ENCODE results near the gene UGT1A8.

DNA sequence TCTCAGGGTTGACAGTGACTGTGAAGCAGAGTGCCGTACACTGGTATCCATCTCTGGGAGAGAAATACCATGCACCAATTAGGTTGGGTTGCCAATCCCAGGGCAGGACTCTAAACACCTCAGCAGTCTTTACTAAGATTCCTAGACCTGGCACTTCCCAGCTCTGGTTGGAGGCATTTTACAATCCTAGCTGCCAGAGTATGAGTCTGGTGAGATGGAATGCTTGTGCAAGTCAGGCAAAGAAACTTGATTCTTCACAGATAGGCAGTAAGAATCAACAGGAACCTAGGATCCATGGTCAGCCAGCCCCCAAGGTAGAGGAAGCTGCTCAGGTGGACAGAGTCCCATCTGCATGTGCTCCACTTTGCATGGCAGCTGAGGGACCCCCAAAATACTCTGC lies 89.3 kb downstream of the UGT1A8 start:
- TF ChIP-seq, protein P1, sequence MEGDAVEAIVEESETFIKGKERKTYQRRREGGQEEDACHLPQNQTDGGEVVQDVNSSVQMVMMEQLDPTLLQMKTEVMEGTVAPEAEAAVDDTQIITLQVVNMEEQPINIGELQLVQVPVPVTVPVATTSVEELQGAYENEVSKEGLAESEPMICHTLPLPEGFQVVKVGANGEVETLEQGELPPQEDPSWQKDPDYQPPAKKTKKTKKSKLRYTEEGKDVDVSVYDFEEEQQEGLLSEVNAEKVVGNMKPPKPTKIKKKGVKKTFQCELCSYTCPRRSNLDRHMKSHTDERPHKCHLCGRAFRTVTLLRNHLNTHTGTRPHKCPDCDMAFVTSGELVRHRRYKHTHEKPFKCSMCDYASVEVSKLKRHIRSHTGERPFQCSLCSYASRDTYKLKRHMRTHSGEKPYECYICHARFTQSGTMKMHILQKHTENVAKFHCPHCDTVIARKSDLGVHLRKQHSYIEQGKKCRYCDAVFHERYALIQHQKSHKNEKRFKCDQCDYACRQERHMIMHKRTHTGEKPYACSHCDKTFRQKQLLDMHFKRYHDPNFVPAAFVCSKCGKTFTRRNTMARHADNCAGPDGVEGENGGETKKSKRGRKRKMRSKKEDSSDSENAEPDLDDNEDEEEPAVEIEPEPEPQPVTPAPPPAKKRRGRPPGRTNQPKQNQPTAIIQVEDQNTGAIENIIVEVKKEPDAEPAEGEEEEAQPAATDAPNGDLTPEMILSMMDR (IDR thresholded peaks at IDR 0.05 in 8 of 11, conservative IDR thresholded peaks at IDR 0.05 in 3 of 11): no peak
- TF ChIP-seq POLR2A (IDR thresholded peaks at IDR 0.05) (no peak), POLR2AphosphoS5 (IDR thresholded peaks at IDR 0.05) (no peak)

Measured in spleen (tissue), 7 donors.